HG03442 (cell line): ENCODE data around the gene LORICRIN.

Experiments used
- ATAC-seq: cut with Tn5 transposase; IDR thresholded peaks from one replicate; pipeline ENCODE4 v1.9.1; 2021; ENCODE audit warnings: mild to moderate bottlenecking, moderate library complexity; ENCODE audit not compliant: unreplicated experiment

The LORICRIN gene

DNA sequence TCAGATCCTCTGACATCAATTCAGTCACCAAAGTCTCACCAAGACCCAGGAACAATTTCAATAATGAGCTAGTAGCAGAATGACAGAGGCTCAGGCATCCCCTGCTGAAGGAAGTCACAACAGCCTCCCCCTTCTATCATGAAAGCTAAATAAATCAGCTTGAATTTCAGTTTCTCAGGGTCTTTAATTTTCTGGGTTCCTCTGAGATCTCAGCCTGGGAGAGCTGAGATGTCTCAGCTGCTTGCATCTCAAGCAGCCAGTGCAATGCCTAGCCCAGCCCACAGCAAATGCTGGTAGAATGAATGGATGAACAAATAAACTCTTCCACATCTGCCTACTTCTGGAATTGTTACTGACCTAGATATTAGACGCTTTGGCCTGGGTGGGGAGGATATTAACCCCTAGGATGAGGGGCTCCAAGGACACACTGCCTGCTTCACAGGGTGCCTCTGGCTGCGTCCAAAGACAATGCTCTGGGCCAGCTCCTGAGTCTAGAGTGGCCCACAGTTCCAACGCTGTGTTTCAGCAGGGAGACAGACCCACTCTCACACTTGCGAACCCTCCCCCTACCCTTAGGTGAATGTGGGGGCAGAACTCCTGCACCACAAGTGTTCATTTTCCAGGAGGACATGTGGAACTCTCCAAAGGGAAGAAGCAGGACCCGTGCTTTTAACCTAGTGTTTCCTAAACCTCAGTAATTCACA is 11.2 kb upstream of the LORICRIN start:
- no peak for ATAC-seq

GRCh38 chr1:153250166-153250565 is 9.3 kb upstream of the LORICRIN start:
- ATAC-seq: no peak

- ATAC-seq: no peak
These were observed 8.4 kb upstream of the LORICRIN start for GRCh38 chr1:153251087-153251486.

DNA sequence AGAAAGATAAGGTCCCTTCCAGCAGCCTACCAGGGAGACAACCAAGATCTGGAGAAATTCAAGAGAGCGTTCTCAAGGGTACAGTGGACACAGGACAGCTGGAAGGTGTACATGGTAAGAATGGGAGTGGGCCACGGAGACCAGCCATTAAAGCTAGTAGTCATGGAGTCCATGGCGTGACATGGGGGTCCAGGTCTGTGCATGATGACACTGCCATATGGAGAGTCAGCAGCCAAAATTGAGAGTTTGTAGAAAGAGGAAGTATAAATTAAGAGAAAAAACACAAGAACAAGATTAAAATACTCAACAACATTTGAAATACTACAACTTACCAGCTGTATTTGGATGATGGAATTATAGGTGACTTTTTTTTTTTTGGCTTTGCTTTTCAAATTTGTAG is 7.9 kb upstream of the LORICRIN start:
- ATAC-seq: no peak

DNA sequence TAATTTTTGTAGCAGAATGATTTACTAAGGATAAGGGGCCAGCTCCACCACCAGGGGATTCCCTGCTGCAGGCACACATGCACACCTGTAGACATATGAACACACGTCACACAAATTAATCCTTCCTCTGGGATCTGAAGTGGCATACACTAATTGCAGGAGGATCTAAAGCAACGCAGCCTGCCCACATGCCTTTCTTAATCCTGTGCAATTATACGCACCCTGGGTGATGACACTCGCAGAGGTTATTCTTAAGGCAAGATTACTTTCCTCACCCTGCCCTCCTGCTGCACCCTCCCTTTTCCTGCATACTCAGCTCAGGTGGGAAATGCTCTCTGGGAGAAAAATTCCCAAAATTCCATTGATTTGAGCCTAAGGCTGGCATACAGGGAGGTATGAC is 7.5 kb upstream of the LORICRIN start:
- ATAC-seq: no peak

GRCh38 chr1:153253076-153253475 is 6.4 kb upstream of the LORICRIN start:
- ATAC-seq: no peak

DNA sequence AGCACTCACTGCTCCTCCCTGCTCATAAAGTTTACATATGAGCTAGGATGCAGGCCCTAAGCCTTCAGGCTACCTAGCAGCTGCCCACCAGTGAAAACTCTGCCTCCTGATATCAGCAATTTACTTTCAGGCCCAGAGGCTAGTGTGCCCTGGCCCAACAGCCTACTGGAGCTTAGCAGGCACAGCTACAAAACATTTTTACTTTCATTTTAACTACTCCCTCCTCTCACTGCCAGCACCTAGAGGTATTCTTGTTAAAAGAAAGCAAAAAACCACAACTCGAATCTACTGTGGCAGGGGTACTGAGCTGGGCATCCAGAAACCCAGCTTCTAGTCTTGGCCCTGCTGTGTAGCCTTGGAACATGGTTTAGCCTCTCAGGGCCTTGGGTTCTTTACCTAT is 5.8 kb upstream of the LORICRIN start:
- no peak for ATAC-seq

DNA sequence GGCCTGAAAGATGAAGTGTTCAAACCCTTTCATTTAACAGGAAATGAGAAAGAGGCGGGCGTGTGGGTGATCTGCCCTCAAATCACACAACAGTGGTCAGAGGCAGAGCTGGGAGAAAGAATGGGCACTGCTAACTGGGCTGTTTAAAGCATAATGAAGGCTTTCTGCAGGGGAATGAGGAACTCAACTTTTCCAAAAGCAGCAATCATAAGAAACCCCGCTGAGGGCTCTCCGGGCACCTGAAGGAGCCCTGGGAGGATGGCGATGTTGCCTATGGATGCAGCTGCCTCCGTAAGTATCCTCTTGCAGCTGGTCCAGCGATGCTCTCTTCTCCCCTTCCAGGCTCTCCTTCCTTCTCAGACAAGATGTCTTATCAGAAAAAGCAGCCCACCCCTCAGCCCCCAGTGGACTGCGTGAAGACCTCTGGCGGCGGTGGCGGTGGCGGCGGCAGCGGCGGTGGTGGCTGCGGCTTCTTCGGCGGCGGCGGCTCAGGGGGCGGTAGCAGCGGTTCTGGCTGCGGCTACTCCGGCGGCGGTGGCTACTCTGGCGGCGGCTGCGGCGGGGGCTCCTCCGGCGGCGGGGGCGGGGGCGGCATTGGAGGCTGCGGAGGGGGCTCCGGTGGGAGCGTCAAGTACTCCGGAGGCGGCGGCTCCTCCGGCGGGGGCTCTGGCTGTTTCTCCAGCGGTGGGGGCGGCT is 1.2 kb downstream of the LORICRIN start:
- ATAC-seq: no peak

GRCh38 chr1:153261281-153262069 is 2.0 kb downstream of the LORICRIN start:
- ATAC-seq: no peak

- no peak for ATAC-seq
These were observed 2.5 kb downstream of the LORICRIN start for GRCh38 chr1:153262070-153262366.

DNA sequence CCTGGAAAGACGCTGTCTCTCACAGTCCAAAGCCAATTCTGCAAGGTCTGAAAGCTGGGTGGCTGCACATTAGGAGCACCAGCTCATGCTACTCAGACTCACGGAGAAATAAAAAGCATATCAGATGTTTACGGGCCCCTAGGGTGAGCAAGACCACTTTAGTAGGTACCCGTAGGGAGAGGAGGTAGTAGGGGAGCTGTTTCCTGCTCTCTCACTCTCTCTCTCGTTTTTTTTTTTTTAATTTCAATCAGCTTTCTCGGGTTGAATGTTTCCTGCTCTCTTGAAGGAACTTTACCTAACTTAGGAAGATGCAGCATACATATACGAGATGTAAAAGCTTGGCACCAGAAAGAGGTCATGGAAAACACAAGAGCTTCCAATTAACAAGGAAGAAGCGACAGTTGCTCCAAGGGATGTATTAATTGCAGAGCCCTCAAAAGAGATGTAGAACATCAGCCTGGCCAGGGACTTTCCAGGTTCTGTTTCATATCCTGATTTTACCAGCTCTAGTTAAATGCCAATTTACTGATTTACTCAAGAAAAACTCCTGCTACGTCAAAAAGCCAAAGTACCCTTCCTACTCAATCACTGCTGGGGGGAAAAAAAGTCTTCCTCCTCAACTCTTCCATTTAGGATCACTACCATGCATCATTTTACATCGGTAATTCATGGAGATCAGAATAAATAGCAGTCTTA is 3.1 kb downstream of the LORICRIN start:
- no peak for ATAC-seq

DNA sequence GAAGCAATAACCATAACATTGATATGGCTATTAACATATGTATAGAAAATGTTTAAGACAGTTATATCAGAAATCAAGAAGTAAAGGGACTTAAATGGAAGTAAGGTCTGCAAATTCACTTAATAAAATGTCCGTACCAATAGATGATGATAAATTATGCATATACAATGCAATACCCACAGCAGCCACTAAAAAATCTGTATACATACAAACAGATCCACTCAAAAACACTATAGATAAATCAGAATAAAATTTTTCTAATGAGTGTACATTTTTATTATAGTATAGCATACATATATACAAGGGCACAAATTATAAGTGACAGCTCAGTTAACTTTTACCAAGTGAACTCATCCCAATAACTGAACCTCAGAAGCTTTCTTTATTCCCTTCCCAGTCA is 6.0 kb downstream of the LORICRIN start:
- no peak for ATAC-seq

DNA sequence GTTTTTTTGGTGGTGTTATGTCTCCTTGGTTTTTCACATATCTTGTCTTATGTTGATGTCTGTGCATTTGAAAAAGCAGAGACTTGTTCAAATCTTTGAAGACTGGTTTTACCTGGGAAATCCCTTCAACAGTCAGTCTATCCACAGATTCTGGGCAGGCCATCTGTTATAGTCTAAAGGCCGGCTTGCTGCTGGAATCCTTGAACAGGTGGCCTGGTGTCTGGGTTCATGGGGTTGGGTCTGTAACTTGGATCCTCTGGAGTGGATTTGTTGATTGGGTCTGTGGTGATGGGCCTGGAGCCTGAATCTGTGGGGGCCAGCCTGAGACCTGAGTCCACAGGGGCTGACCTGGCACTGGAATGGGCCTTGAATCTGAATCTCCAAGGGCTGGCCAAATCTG is 12.2 kb downstream of the LORICRIN start:
- no peak for ATAC-seq

DNA sequence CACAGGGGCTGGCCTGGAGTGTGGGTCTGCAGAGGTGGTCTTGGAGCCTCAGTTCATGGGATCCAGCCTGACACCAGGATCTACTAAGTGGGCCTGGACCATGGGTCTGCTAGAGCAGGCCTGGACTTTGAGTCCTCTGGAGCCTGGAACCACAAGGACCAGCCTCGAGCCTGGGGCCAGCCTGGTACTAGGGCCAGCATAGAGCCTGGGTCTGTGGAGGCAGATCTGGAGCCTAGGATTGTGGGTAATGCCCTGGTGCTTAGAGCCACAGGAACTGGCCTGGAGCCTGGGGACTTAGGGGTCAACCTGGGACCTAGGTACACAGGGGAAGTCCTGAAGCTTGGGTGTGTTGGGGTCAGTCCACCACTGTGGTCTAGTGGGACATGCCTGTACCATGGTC is 12.7 kb downstream of the LORICRIN start:
- no peak for ATAC-seq

GRCh38 chr1:153277852-153278251 is 18.4 kb downstream of the LORICRIN start:
- no peak for ATAC-seq

DNA sequence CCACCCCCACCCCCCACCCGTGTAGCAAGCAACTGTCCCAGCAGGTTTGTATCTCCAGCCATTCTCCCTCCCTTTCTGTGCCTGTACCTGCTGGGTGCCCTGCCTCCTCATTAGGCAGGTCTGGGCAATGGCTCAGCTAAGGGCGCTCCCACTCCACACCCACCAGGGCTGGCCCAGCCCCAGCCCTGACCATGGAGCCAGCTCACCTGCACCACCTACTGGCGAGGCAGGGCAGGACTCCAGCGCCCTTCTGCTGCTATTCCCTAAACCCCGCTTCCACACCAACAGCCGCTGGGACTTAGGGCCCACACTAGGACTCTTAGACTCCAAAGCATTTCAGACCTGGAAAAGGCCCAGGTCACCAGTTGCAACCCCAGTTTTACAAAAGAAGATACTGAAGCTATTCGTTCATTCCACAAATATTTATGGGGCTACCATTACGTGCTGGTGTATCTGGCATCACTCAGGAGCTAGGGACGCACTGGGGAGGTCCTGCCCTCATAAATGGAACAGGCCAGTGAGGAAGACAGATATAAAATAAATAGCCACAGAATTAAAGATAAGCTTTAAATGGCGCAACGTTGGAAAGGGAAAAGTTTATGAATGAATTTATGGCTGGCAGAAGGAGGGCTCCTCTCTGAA is 29.3 kb downstream of the LORICRIN start:
- no peak for ATAC-seq

- no peak for ATAC-seq
These were observed 32.0 kb downstream of the LORICRIN start for GRCh38 chr1:153291514-153291913.

- ATAC-seq: no peak
These were observed 32.7 kb downstream of the LORICRIN start for GRCh38 chr1:153292185-153292584.

DNA sequence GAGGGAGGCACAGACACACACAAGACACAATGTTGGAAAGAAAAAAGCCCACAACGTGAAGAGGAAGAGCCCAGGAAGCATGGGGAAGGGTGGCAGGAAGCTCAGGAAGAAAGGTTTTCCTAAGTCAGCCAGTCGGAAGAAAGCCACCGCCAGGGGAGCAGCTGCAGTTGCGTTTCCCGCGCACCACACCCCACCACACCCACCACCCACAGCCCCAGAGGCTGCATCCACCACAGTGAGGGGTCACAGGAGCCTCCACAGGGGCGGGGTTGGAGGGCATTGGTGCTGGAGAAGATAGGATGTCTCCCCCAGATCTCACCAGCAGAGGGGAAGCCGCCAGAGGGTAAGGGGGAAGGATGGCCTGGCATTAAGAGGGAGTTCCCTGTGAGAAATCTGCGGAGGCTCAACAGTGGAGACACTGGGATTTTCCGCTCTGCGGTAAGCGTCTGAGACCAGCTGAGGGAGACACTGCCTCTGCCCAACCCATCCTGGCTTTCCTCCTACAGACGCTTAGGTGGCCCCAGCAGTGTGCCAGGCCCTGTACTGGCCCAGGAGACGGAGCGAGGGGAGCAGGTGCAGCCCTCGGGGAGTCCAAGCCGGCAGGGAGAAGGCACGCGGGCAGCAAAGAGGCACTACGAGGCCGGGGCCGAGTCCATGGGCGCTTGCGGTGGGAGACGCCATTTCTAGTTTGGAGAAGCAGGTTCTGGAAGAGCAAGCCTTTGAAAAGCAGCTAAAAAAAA is 33.4 kb downstream of the LORICRIN start:
- ATAC-seq: no peak

DNA sequence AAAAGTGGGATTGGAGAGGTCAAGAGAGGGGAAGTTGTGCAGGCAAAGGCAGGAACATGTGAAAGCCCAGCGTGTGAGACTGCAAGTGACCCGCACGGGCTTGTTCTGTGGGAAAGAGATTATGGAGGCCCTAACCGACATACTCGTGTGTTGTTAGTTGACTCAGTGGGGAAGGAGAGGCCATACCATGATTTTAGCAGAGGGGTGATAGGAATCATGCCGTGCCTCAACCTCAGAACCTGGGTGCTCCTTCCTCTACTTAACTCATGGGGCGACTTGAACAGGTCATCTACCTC is 33.9 kb downstream of the LORICRIN start:
- ATAC-seq: no peak

GRCh38 chr1:153293851-153294250 is 34.4 kb downstream of the LORICRIN start:
- no peak for ATAC-seq
